DMS79 (cell line): ENCODE data around the gene AHNAK.

Source experiments
- DNase-seq: peaks from one replicate; lab custom pipeline; 2025; lab: John Stamatoyannopoulos, UW

The AHNAK gene

GRCh38 chr11:62516736-62517371, 29.8 kb downstream of the AHNAK start:
- no peak for DNase-seq

GRCh38 chr11:62514151-62514550, 32.5 kb downstream of the AHNAK start:
- DNase-seq = no peak

GRCh38 chr11:62513626-62514025, 33.0 kb downstream of the AHNAK start:
- no peak for DNase-seq

- DNase-seq = no peak
Measured at GRCh38 chr11:62512961-62513360, 33.6 kb downstream of the AHNAK start.

- DNase-seq = peak; percentile 47
Measured at GRCh38 chr11:62508336-62509058, 38.1 kb downstream of the AHNAK start.

GRCh38 chr11:62507125-62507422, 39.5 kb downstream of the AHNAK start:
- no peak for DNase-seq

- DNase-seq = no peak
Measured at GRCh38 chr11:62506413-62507124, 40.0 kb downstream of the AHNAK start.

GRCh38 chr11:62505440-62506091, 41.0 kb downstream of the AHNAK start:
- no peak for DNase-seq

- DNase-seq = no peak
Measured at GRCh38 chr11:62505059-62505439, 41.6 kb downstream of the AHNAK start.

- DNase-seq = peak; percentile 53
Measured at GRCh38 chr11:62504158-62504973, 42.2 kb downstream of the AHNAK start.

GRCh38 chr11:62502030-62502730, 44.4 kb downstream of the AHNAK start:
- DNase-seq = no peak

- DNase-seq = peak; percentile 2
Measured at GRCh38 chr11:62501432-62501891, 45.1 kb downstream of the AHNAK start.

- no peak for DNase-seq
Measured at GRCh38 chr11:62500650-62501030, 46.0 kb downstream of the AHNAK start.

GRCh38 chr11:62499944-62500649, 46.5 kb downstream of the AHNAK start:
- DNase-seq = peak; percentile 23

GRCh38 chr11:62499311-62499943, 47.2 kb downstream of the AHNAK start:
- DNase-seq = peak; percentile 34

GRCh38 chr11:62498492-62499286, 47.9 kb downstream of the AHNAK start:
- no peak for DNase-seq

GRCh38 chr11:62498031-62498430, 48.6 kb downstream of the AHNAK start:
- no peak for DNase-seq

GRCh38 chr11:62497132-62497801, 49.3 kb downstream of the AHNAK start:
- DNase-seq = peak; percentile 19

- DNase-seq = no peak
Measured at GRCh38 chr11:62496676-62497075, 49.9 kb downstream of the AHNAK start.
